ENCODE results near the gene CPTP. TPM values are rescaled to one million over a fixed set of nuclear protein-coding genes. Genes with fewer than 3 reads are reported as not detected.

Gene CPTP
- total and polyA plus RNA-seq, 2 donors (not counting 1 experiment from before 2014, with no cell fraction given): 17.1 to 18.8 TPM

DNA sequence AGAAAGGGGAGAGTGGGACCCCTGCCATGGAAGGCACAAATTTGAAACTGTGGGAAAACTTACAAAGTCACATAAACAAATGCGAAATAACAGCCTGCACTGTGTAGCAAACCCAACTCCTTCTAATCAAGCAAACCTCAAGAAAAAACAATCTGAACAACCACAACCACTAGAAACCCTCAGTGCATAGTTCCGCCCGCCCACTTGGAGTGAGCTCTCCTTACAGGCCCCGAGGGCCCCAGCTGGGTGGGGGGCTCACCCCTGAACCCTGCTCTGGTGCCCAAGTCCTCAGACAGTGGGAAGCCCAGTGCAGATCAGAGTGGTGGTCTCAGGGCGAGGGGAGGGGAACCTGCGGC is 34.7 kb downstream of the CPTP start:
- peaks cover 12 to 17% of the 10 kb centered on the region in 2 donors for H3K4me1 ChIP-seq (ENCODE audit: control insufficient read depth in 2 of 2, insufficient read depth in 2 of 2, low read length in 2 of 2)
- H3K27me3 ChIP-seq (replicated peaks in 1 of 4; ENCODE audit: control extremely low read depth in 1 of 4, control insufficient read depth in 3 of 4, insufficient read depth in 4 of 4, low read length in 3 of 4): peaks cover 0 to 49% (median 13%) of the 10 kb centered on the region in 4 experiments
- no peaks in the 10 kb centered on the region for H3K79me2 ChIP-seq (ENCODE audit: control insufficient read depth, insufficient read depth, low read length)
- Mint-ChIP-seq H3K9me3 (ENCODE audit: insufficient read depth) (no peaks in the 10 kb centered on the region), H3K4me1 (peaks cover 10% of the 10 kb centered on the region), H3K27me3 (peaks cover 25% of the 10 kb centered on the region), H3K27ac (peak overlapping the region; percentile 7), H3K4me3 (no peak overlapping the region)
- no peak overlapping the region for H3K4me2 ChIP-seq (replicated peaks; ENCODE audit: low read depth, low read length, poor library complexity, severe bottlenecking)
- ATAC-seq (ENCODE audit: low read depth): no peak
- peaks cover 0 to 6% (median 0%) of the 10 kb centered on the region in 3 donors for H3K9me3 ChIP-seq (ENCODE audit: control extremely low read depth in 1 of 3, control insufficient read depth in 2 of 3, insufficient read depth in 1 of 3, low read length in 2 of 3)
- POLR2A ChIA-PET: no interaction called here
- DNase-seq: no peak
- WGBS (ENCODE audit: insufficient coverage): 43% methylated on average over 3 of the region's 6 CpGs
- intact Hi-C loops (cut with micrococcal nuclease): no loop called here
- no peak overlapping the region for H3K27ac ChIP-seq (ENCODE audit: low read length in 2 of 2)
- H4K20me1 ChIP-seq (ENCODE audit: control insufficient read depth, insufficient read depth, low read length, poor library complexity, severe bottlenecking): no peaks in the 10 kb centered on the region
- H3K9ac ChIP-seq (ENCODE audit: low read length): no peak overlapping the region
- H3K4me3 ChIP-seq (ENCODE audit: control extremely low read depth in 1 of 5, extremely low read depth in 1 of 5, insufficient read depth in 1 of 5, low read depth in 2 of 5, low read length in 4 of 5): no peak overlapping the region
- CTCF ChIA-PET: no interaction called here
- no peak overlapping the region for H2AFZ ChIP-seq (ENCODE audit: insufficient read depth, low read depth, low read length, poor library complexity, severe bottlenecking)
- H3K36me3 ChIP-seq (replicated peaks in 1 of 2; ENCODE audit: control extremely low read depth in 1 of 2, control insufficient read depth in 1 of 2, extremely low read depth in 1 of 2, insufficient read depth in 2 of 2, low read length in 1 of 2): no peaks in the 10 kb centered on the region
- TF ChIP-seq EZH2 (IDR thresholded peaks at IDR 0.05; ENCODE audit: borderline replicate concordance, insufficient read depth, low read depth, low read length, poor library complexity, severe bottlenecking): no peak
- TF ChIP-seq CTCF (IDR thresholded peaks at IDR 0.05): no peak

- Histone ChIP-seq H3K27me3 (replicated peaks in 1 of 4; ENCODE audit: control extremely low read depth in 1 of 4, control insufficient read depth in 3 of 4, insufficient read depth in 4 of 4, low read length in 3 of 4) (peaks cover 0 to 46% (median 13%) of the 10 kb centered on the region in 4 experiments), H2AFZ (ENCODE audit: insufficient read depth, low read depth, low read length, poor library complexity, severe bottlenecking) (no peak overlapping the region), H4K20me1 (ENCODE audit: control insufficient read depth, insufficient read depth, low read length, poor library complexity, severe bottlenecking) (no peaks in the 10 kb centered on the region), H3K79me2 (ENCODE audit: control insufficient read depth, insufficient read depth, low read length) (no peaks in the 10 kb centered on the region), H3K9ac (ENCODE audit: low read length) (no peak overlapping the region), H3K4me1 (ENCODE audit: control insufficient read depth in 2 of 2, insufficient read depth in 2 of 2, low read length in 2 of 2) (peaks cover 11 to 14% of the 10 kb centered on the region in 2 donors), H3K36me3 (replicated peaks in 1 of 2; ENCODE audit: control extremely low read depth in 1 of 2, control insufficient read depth in 1 of 2, extremely low read depth in 1 of 2, insufficient read depth in 2 of 2, low read length in 1 of 2) (no peaks in the 10 kb centered on the region), H3K4me3 (ENCODE audit: control extremely low read depth in 1 of 5, extremely low read depth in 1 of 5, insufficient read depth in 1 of 5, low read depth in 2 of 5, low read length in 4 of 5) (no peak overlapping the region), H3K4me2 (replicated peaks; ENCODE audit: low read depth, low read length, poor library complexity, severe bottlenecking) (no peak overlapping the region), H3K27ac (ENCODE audit: low read length in 2 of 2) (no peak overlapping the region), H3K9me3 (ENCODE audit: control extremely low read depth in 1 of 3, control insufficient read depth in 2 of 3, insufficient read depth in 1 of 3, low read length in 2 of 3) (peaks cover 0 to 6% (median 0%) of the 10 kb centered on the region in 3 donors)
- WGBS (ENCODE audit: insufficient coverage): 78% methylated on average over 24 of the region's 28 CpGs
- ATAC-seq (ENCODE audit: low read depth) (no peak), DNase-seq (no peak)
- ChIA-PET CTCF (no interaction called here), POLR2A (no interaction called here)
- no peaks in the 10 kb centered on the region for H3K9me3 Mint-ChIP-seq (ENCODE audit: insufficient read depth)
- intact Hi-C loops (cut with micrococcal nuclease): no loop called here
- peaks cover 8% of the 10 kb centered on the region for H3K4me1 Mint-ChIP-seq
- H3K4me3 Mint-ChIP-seq: no peak overlapping the region
- no peak overlapping the region for H3K27ac Mint-ChIP-seq
- peaks cover 24% of the 10 kb centered on the region for H3K27me3 Mint-ChIP-seq
- TF ChIP-seq CTCF (IDR thresholded peaks at IDR 0.05): no peak
- TF ChIP-seq EZH2 (IDR thresholded peaks at IDR 0.05; ENCODE audit: borderline replicate concordance, insufficient read depth, low read depth, low read length, poor library complexity, severe bottlenecking): no peak
Observed at GRCh38 chr1:1359664-1360468, 35.3 kb downstream of the CPTP start.
